H1 (cell line): Measurements from ENCODE around the gene NELFB. TPM values are rescaled to one million over a fixed set of nuclear protein-coding genes. Genes with fewer than 3 reads are reported as not detected.

ENCODE experiments used
- CTCF ChIA-PET: fragments of 300-600 bp; sonication (Branson Sonifier 250); formaldehyde crosslinking; loops from one replicate; lab custom pipeline; 2021; ENCODE audit not compliant: partially characterized antibody; lab: Charles Lee
- POLR2A ChIA-PET: fragments of 300-600 bp; sonication (Branson Sonifier 250); formaldehyde crosslinking; loops from one replicate; lab custom pipeline; 2021; ENCODE audit warnings: inconsistent platforms; ENCODE audit not compliant: partially characterized antibody; lab: Charles Lee
- DNase-seq, 2 experiments: peaks; one replicate each; pipeline versions ENCODE4 v3.0.0 to v3.0.0-alpha.2; 2010 to 2022; ENCODE audit warnings: low spot score in 2 of 2, low read depth in 1 of 2, mixed read lengths in 1 of 2
- FAIRE-seq: peaks from 2 replicates; lab custom pipeline; 2011; peaks lifted over from hg19 to GRCh38; lab: Jason Lieb, UNC
- H2AFZ ChIP-seq: 2 replicates; pipeline ENCODE4 v1.8.1; 2012; ENCODE audit warnings: low read length, inconsistent platforms
- H2AK5ac ChIP-seq: 2 replicates; pipeline ENCODE4 v1.6.1; 2013; ENCODE audit warnings: low read depth, low read length
- H2BK120ac ChIP-seq: replicated peaks from 2 replicates; pipeline ENCODE3; 2013; ENCODE audit warnings: low read depth, low read length, inconsistent platforms
- H2BK12ac ChIP-seq: 2 replicates; pipeline ENCODE4 v1.6.1; 2013; ENCODE audit warnings: low read depth, low read length
- H2BK15ac ChIP-seq: 2 replicates; pipeline ENCODE4 v1.6.1; 2013; ENCODE audit warnings: low read length
- H2BK20ac ChIP-seq: 2 replicates; pipeline ENCODE4 v1.6.1; 2013; ENCODE audit warnings: low read length
- H2BK5ac ChIP-seq: 2 replicates; pipeline ENCODE4 v1.6.1; 2013; ENCODE audit warnings: low read depth, low read length
- H3K14ac ChIP-seq: 2 replicates; pipeline ENCODE4 v1.6.1; 2013; ENCODE audit warnings: inconsistent platforms; ENCODE audit not compliant: insufficient read length
- H3K18ac ChIP-seq: 2 replicates; pipeline ENCODE4 v1.6.1; 2013; ENCODE audit warnings: low read length; ENCODE audit errors: extremely low read depth
- H3K23ac ChIP-seq: 2 replicates; pipeline ENCODE4 v1.6.1; 2013; ENCODE audit warnings: inconsistent platforms; ENCODE audit not compliant: insufficient read length
- H3K23me2 ChIP-seq: 2 replicates; pipeline ENCODE4 v1.6.1; 2013; ENCODE audit warnings: low read depth, low read length
- H3K27ac ChIP-seq: 2 replicates; pipeline ENCODE4 v1.6.1; 2011; ENCODE audit warnings: low read depth, low read length, inconsistent platforms
- H3K27me3 ChIP-seq, 4 experiments: replicated peaks in 1 of 4; 1 replicate in 1 of 4; 2 replicates in 3 of 4; pipeline versions ENCODE4 v1.6.1 to v1.8.1; 2011 to 2013; ENCODE audit warnings: low read length in 3 of 4, mild to moderate bottlenecking in 3 of 4, inconsistent platforms in 2 of 4, mixed read lengths in 2 of 4, moderate library complexity in 1 of 4; ENCODE audit not compliant: control insufficient read depth in 3 of 4, insufficient read depth in 3 of 4; ENCODE audit errors: extremely low read depth in 1 of 4
- H3K36me3 ChIP-seq, 4 experiments: 2 replicates each; pipeline versions ENCODE4 v1.6.1 to v1.8.1; 2011 to 2013; ENCODE audit warnings: mild to moderate bottlenecking in 4 of 4, low read length in 3 of 4, moderate library complexity in 2 of 4, control low read depth in 1 of 4, inconsistent platforms in 1 of 4; ENCODE audit not compliant: insufficient read depth in 4 of 4, control insufficient read depth in 2 of 4
- H3K4ac ChIP-seq: replicated peaks from 2 replicates; pipeline ENCODE3; 2013; ENCODE audit warnings: low read length, low read depth, mixed read lengths, inconsistent platforms; ENCODE audit not compliant: insufficient read length
- H3K4me1 ChIP-seq, 4 experiments: replicated peaks in 1 of 4; 1 replicate in 1 of 4; 2 replicates in 3 of 4; pipeline versions ENCODE4 v1.6.1 to v1.8.1; 2011 to 2013; ENCODE audit warnings: low read length in 3 of 4, inconsistent platforms in 2 of 4, mixed read lengths in 1 of 4; ENCODE audit not compliant: insufficient read depth in 4 of 4, control insufficient read depth in 3 of 4
- H3K4me2 ChIP-seq, 2 experiments: 2 replicates each; pipeline versions ENCODE4 v1.6.1 to v1.8.1; 2011 to 2013; ENCODE audit warnings: low read depth in 2 of 2, low read length in 2 of 2, control low read depth in 1 of 2, inconsistent platforms in 1 of 2, mild to moderate bottlenecking in 1 of 2; ENCODE audit not compliant: insufficient read depth in 1 of 2
- H3K4me3 ChIP-seq, 4 experiments: fragments of 200-600, 300-600 bp in 1 of 4; sonication (generic), shearing (Covaris generic), sonication (Bioruptor Twin) in 1 of 4; 2 replicates each; pipeline versions ENCODE4 v1.5.1 to v1.8.1; 2011 to 2016; ENCODE audit warnings: low read length in 4 of 4, low read depth in 3 of 4, control low read depth in 2 of 4, inconsistent platforms in 2 of 4, mild to moderate bottlenecking in 2 of 4, mixed read lengths in 1 of 4, moderate library complexity in 1 of 4; ENCODE audit not compliant: insufficient read depth in 2 of 4; ENCODE audit errors: extremely low read depth in 1 of 4
- H3K56ac ChIP-seq: replicated peaks from 2 replicates; pipeline ENCODE3; 2013; ENCODE audit warnings: low read depth, mild to moderate bottlenecking, mixed read lengths, low read length, inconsistent platforms; ENCODE audit not compliant: insufficient read length
- H3K79me1 ChIP-seq: 2 replicates; pipeline ENCODE4 v1.6.1; 2013; ENCODE audit warnings: low read depth, low read length, control low read depth
- H3K79me2 ChIP-seq, 2 experiments: 2 replicates each; pipeline versions ENCODE4 v1.6.1 to v1.8.1; 2012 to 2013; ENCODE audit warnings: low read length in 2 of 2, mild to moderate bottlenecking in 2 of 2, inconsistent platforms in 1 of 2; ENCODE audit not compliant: insufficient read depth in 2 of 2, control insufficient read depth in 1 of 2
- H3K9ac ChIP-seq, 4 experiments: replicated peaks in 1 of 4; 1 replicate in 1 of 4; 2 replicates in 3 of 4; pipeline versions ENCODE4 v1.6.1 to v1.8.1; 2011 to 2013; ENCODE audit warnings: low read depth in 3 of 4, low read length in 3 of 4, control low read depth in 2 of 4, mild to moderate bottlenecking in 2 of 4, moderate library complexity in 2 of 4, inconsistent platforms in 1 of 4; ENCODE audit errors: extremely low read depth in 1 of 4
- H3K9me3 ChIP-seq, 2 experiments: 2 replicates each; pipeline versions ENCODE4 v1.6.1 to v1.8.1; 2012 to 2013; ENCODE audit warnings: mild to moderate bottlenecking in 2 of 2, moderate library complexity in 2 of 2, control low read depth in 1 of 2, inconsistent platforms in 1 of 2, low read depth in 1 of 2, low read length in 1 of 2, mixed read lengths in 1 of 2; ENCODE audit not compliant: insufficient read depth in 2 of 2
- H4K20me1 ChIP-seq, 2 experiments: replicated peaks in 1 of 2; 2 replicates each; pipeline versions ENCODE3 to v1.8.1; 2011 to 2013; ENCODE audit warnings: inconsistent platforms in 2 of 2, low read length in 2 of 2, mild to moderate bottlenecking in 1 of 2; ENCODE audit not compliant: insufficient read depth in 2 of 2, control insufficient read depth in 1 of 2
- H4K5ac ChIP-seq: 2 replicates; pipeline ENCODE4 v1.6.1; 2013; ENCODE audit warnings: low read length, low read depth, mixed read lengths, inconsistent platforms; ENCODE audit not compliant: insufficient read length
- H4K8ac ChIP-seq: 2 replicates; pipeline ENCODE4 v1.8.0; 2013; ENCODE audit warnings: mild to moderate bottlenecking, moderate library complexity, low read length, inconsistent platforms; ENCODE audit not compliant: insufficient read depth; ENCODE audit errors: extremely low read depth
- H4K91ac ChIP-seq: replicated peaks from 2 replicates; pipeline ENCODE3; 2013; ENCODE audit warnings: low read length, mixed read lengths, inconsistent platforms; ENCODE audit not compliant: insufficient read length
- CHD1 ChIP-seq: IDR thresholded peaks from 2 replicates; pipeline ENCODE4 v1.6.1; 2012; ENCODE audit warnings: low read depth, low read length, improper control_type of control experiment
- WGBS, 2 experiments: shearing (Covaris generic) in 1 of 2; methylation state at CpG; one replicate each; pipeline versions ENCODE4 v1.1.6 to v1.1.7; 2013 to 2015; ENCODE audit warnings: low lambda C conversion rate in 2 of 2, mixed read lengths in 2 of 2, inconsistent platforms in 1 of 2, low coverage in 1 of 2, missing lambda C conversion rate in 1 of 2; ENCODE audit not compliant: insufficient replicate concordance in 2 of 2, insufficient coverage in 1 of 2, insufficient read length in 1 of 2; ENCODE audit errors: extremely low coverage in 1 of 2, missing lambda C conversion rate in 1 of 2; 5-methylcytosine and 5-hydroxymethylcytosine counted together
- polyA plus RNA-seq, 7 experiments: library from polyadenylated mRNA; depleted of rRNA in 3 of 7; stranded (reverse) in 5 of 7; unstranded in 2 of 7; fragments of >200 nt in 5 of 7; fragments of 200-250 nt in 2 of 7; gene quantifications; 1 replicate in 5 of 7; 2 replicates in 1 of 7; 4 replicates in 1 of 7; pipeline versions ENCODE4 v1.2.1 to v1.2.3, GENCODE V29; 2011 to 2013; ENCODE audit warnings: missing spikeins in 2 of 7, mixed read lengths in 2 of 7
- total RNA-seq: library from RNA; stranded (reverse); fragmentation: NEBNext Ultra II Directional; extraction: Animal tissue kit (Norgen Biotek cat#: 25700); gene quantifications from 2 replicates; pipeline ENCODE4 v1.2.1, GENCODE V29; 2021

The NELFB gene
- total and polyA plus RNA-seq, 2 of the 8 experiments (the other 6 are each of a cell fraction or from before 2014, with no cell fraction given), result 57.6 to 78.0 TPM

DNA sequence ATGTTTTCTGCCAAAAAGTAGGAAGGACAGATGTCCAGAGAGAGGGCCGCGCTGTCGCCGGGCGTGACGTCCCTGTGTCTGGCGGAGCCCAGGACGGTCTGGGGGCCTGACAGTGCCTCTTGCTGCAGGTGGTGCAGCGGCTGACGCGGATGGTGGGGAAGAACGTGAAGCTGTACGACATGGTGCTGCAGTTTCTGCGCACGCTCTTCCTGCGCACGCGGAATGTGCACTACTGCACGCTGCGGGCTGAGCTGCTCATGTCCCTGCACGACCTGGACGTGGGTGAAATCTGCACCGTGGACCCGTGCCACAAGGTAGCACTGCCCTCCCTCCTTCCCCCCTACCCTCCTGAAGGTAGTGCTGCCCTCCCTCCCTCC is 7.8 kb downstream of the NELFB start:
- 92% methylated on average over 24 of the region's 24 CpGs; no CpG with 5 or more reads in 1 of the 2 experiments for WGBS, 2 experiments
- Histone ChIP-seq H2BK15ac (no peak overlapping the region), H2AFZ (no peak overlapping the region), H3K23me2 (no peaks in the 10 kb centered on the region), H3K18ac (no peak overlapping the region), H3K4ac (no peak overlapping the region), H3K79me2 (no peaks in the 10 kb centered on the region), H3K9me3 (no peaks in the 10 kb centered on the region), H4K20me1 (peaks cover 0 to 9% of the 10 kb centered on the region in 2 experiments), H2AK5ac (no peak overlapping the region), H3K14ac (no peak overlapping the region), H2BK120ac (no peak overlapping the region), H4K91ac (no peak overlapping the region), H3K79me1 (no peaks in the 10 kb centered on the region), H4K5ac (no peak overlapping the region), H2BK20ac (no peak overlapping the region), H2BK12ac (no peak overlapping the region), H3K4me2 (no peak overlapping the region), H4K8ac (no peak overlapping the region; the same call in 1 of the 2 replicates), H3K56ac (no peak overlapping the region), H3K9ac (no peak overlapping the region), H3K23ac (no peak overlapping the region), H3K27ac (no peak overlapping the region), H3K4me1 (no peaks in the 10 kb centered on the region), H3K36me3 (peaks cover 9 to 34% (median 26%) of the 10 kb centered on the region in 4 experiments), H3K4me3 (no peak overlapping the region), H3K27me3 (no peaks in the 10 kb centered on the region), H2BK5ac (peak overlapping the region; percentile 73)
- no peak for TF ChIP-seq CHD1
- FAIRE-seq (no peak), DNase-seq (no peak)
- ChIA-PET CTCF (interaction anchor here (1.0 to 5.3 kb wide), 5 partner anchors 10 to 26 kb away, joined by 3 to 29 read pairs (median 8); a partner anchor contains a TSS), POLR2A (interaction anchor here (1.6 to 69.9 kb wide), 3 partner anchors 6 to 28 kb away, joined by 3 to 1462 read pairs (median 1462); partner anchors contain the start of genes CYSRT1, NDOR1, NELFB and RNF208)
